ENCODE results near the gene ZNF524.
"Not testable (repeated sequence)": the region's sequence is repeated elsewhere in the genome, so short reads cannot be mapped to it uniquely, and the experiment has no call there.

The ZNF524 gene

GRCh38 chr19:55581145-55581822 is 18.8 kb upstream of the ZNF524 start:
- DNase-seq (ENCODE audit: low read depth, low spot score), result peak; percentile 16

- DNase-seq (ENCODE audit: low read depth, low spot score), result peak; percentile 22
These were observed 18.3 kb upstream of the ZNF524 start for GRCh38 chr19:55581823-55582223.

- DNase-seq (ENCODE audit: low read depth, low spot score), result not testable (repeated sequence)
These were observed 17.8 kb upstream of the ZNF524 start for GRCh38 chr19:55582284-55582683.

GRCh38 chr19:55583897-55584296 is 16.2 kb upstream of the ZNF524 start:
- DNase-seq (ENCODE audit: low read depth, low spot score), result not testable (repeated sequence)

- DNase-seq (ENCODE audit: low read depth, low spot score), result no peak
These were observed 15.2 kb upstream of the ZNF524 start for GRCh38 chr19:55584871-55585270.

GRCh38 chr19:55585658-55586339 is 14.3 kb upstream of the ZNF524 start:
- peak; percentile 96 for DNase-seq (ENCODE audit: low read depth, low spot score)

- DNase-seq (ENCODE audit: low read depth, low spot score), result peak; percentile 97
These were observed 13.0 kb upstream of the ZNF524 start for GRCh38 chr19:55586976-55587668.

GRCh38 chr19:55588738-55589137 is 11.3 kb upstream of the ZNF524 start:
- no peak for DNase-seq (ENCODE audit: low read depth, low spot score)

GRCh38 chr19:55590109-55590508 is 10.0 kb upstream of the ZNF524 start:
- DNase-seq (ENCODE audit: low read depth, low spot score), result no peak

GRCh38 chr19:55590617-55591016 is 9.5 kb upstream of the ZNF524 start:
- DNase-seq (ENCODE audit: low read depth, low spot score), result no peak

- no peak for DNase-seq (ENCODE audit: low read depth, low spot score)
These were observed 8.5 kb upstream of the ZNF524 start for GRCh38 chr19:55591555-55591954.

- no peak for DNase-seq (ENCODE audit: low read depth, low spot score)
These were observed 7.5 kb upstream of the ZNF524 start for GRCh38 chr19:55592391-55593090.

- no peak for DNase-seq (ENCODE audit: low read depth, low spot score)
These were observed 6.9 kb upstream of the ZNF524 start for GRCh38 chr19:55593096-55593772.

- no peak for DNase-seq (ENCODE audit: low read depth, low spot score)
These were observed 5.0 kb upstream of the ZNF524 start for GRCh38 chr19:55594996-55595545.

- DNase-seq (ENCODE audit: low read depth, low spot score), result no peak
These were observed 3.8 kb upstream of the ZNF524 start for GRCh38 chr19:55596304-55596703.

- no peak for DNase-seq (ENCODE audit: low read depth, low spot score)
These were observed 2.6 kb upstream of the ZNF524 start for GRCh38 chr19:55597501-55597921.

GRCh38 chr19:55598034-55598433 is 2.1 kb upstream of the ZNF524 start:
- DNase-seq (ENCODE audit: low read depth, low spot score), result no peak

- peak; percentile 98 for DNase-seq (ENCODE audit: low read depth, low spot score)
These were observed 1.2 kb upstream of the ZNF524 start for GRCh38 chr19:55598719-55599467.

GRCh38 chr19:55599468-55599841 is 633 bp upstream of the ZNF524 start, which contains the start of gene FIZ1:
Gene FIZ1, minus strand, starts transcription at chr19:55599517. Its CDS starts 1,652 bp downstream, at chr19:55597865.
- DNase-seq (ENCODE audit: low read depth, low spot score), result peak; percentile 99

GRCh38 chr19:55600662-55601028 is 557 bp downstream of the ZNF524 start:
- DNase-seq (ENCODE audit: low read depth, low spot score), result no peak

Data from astrocyte of the hippocampus (primary cell).